Measurements from ENCODE around the gene PTPN4. TPM values are rescaled to one million over a fixed set of nuclear protein-coding genes. Genes with fewer than 3 reads are reported as not detected.

PTPN4 gene
- total RNA-seq, 1 donor from 2014 or later = 51.7 TPM

DNA sequence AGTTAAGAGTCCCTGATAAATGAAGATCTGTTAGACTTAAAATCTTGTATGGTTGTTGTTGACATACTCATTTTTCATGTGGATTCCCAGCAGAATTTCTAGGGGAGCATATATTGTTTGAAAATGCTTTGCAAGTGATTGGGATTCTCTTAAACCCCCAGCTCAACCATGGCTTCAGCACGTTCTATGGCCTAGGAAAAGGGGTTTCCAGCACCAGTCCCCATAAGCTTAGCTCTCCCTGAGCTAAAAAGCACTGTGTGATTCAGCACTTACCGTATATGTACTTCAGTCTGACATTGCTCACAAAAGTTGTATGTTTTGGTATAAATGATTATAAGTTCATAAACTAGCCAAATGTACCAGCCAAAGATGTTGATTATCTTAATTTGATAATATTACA is 173.1 kb downstream of the PTPN4 start:
- TF ChIP-seq, protein P1, sequence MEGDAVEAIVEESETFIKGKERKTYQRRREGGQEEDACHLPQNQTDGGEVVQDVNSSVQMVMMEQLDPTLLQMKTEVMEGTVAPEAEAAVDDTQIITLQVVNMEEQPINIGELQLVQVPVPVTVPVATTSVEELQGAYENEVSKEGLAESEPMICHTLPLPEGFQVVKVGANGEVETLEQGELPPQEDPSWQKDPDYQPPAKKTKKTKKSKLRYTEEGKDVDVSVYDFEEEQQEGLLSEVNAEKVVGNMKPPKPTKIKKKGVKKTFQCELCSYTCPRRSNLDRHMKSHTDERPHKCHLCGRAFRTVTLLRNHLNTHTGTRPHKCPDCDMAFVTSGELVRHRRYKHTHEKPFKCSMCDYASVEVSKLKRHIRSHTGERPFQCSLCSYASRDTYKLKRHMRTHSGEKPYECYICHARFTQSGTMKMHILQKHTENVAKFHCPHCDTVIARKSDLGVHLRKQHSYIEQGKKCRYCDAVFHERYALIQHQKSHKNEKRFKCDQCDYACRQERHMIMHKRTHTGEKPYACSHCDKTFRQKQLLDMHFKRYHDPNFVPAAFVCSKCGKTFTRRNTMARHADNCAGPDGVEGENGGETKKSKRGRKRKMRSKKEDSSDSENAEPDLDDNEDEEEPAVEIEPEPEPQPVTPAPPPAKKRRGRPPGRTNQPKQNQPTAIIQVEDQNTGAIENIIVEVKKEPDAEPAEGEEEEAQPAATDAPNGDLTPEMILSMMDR (IDR thresholded peaks at IDR 0.05; ENCODE audit: unreplicated experiment) = no peak
- Mint-ChIP-seq H3K36me3 (peaks cover 38% of the 10 kb centered on the region), H3K4me1 (no peaks in the 10 kb centered on the region), H3K9me3 (no peaks in the 10 kb centered on the region), H3K27me3 (ENCODE audit: low read depth) (no peaks in the 10 kb centered on the region), H3K4me3 (no peak overlapping the region), H3K27ac (no peak overlapping the region)
- DNase-seq (ENCODE audit: low spot score in 2 of 2, unreplicated experiment in 2 of 2) = no peak

DNA sequence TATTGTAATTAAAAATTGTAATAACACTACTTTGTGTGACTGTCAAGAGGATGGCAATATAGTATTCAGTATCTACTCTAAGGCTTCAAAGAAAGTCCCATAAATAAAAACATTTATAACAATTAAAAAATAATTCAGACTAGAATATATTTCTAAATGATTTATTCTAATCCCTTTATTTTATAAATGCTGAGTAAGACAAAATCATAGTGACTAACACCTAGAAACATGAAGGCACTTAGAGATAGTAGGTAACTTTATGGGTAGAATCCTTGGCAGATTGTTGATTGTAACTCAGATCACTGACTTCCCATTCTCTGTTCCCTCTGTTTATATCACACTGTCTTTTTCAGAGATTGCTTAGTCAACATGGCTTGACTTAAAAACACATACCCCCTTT is 174.6 kb downstream of the PTPN4 start:
- peaks cover 38% of the 10 kb centered on the region for H3K36me3 Mint-ChIP-seq
- H3K4me3 Mint-ChIP-seq = no peak overlapping the region
- H3K27ac Mint-ChIP-seq = no peak overlapping the region
- no peaks in the 10 kb centered on the region for H3K9me3 Mint-ChIP-seq
- H3K4me1 Mint-ChIP-seq = no peaks in the 10 kb centered on the region
- DNase-seq (ENCODE audit: low spot score in 2 of 2, unreplicated experiment in 2 of 2) = no peak
- TF ChIP-seq, protein P1 (IDR thresholded peaks at IDR 0.05; ENCODE audit: unreplicated experiment) = no peak
- H3K27me3 Mint-ChIP-seq (ENCODE audit: low read depth) = no peaks in the 10 kb centered on the region

DNA sequence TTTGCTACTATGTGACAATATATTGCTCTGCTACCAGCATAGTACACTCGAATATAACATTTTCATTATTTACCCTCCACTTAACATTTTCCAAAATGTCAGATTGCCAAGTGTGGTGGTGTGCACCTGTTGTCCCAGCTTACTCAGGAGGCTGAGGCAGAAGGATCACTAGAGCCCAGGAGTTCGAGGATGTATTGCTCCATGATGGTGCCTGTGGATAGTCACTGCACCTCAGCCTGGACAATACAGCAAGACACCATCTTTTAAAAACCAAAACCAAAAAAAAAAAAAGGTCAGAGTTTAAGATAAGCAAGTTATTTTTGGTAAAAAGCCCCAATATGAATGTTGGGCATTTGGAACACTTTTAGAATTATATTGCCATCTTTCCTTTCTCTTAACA is 178.0 kb downstream of the PTPN4 start:
- Mint-ChIP-seq H3K36me3 (peaks cover 34% of the 10 kb centered on the region), H3K9me3 (no peaks in the 10 kb centered on the region), H3K27me3 (ENCODE audit: low read depth) (no peaks in the 10 kb centered on the region), H3K27ac (no peak overlapping the region), H3K4me3 (no peak overlapping the region), H3K4me1 (no peaks in the 10 kb centered on the region)
- DNase-seq (ENCODE audit: low spot score in 2 of 2, unreplicated experiment in 2 of 2) = no peak
- TF ChIP-seq, protein P1 (IDR thresholded peaks at IDR 0.05; ENCODE audit: unreplicated experiment) = no peak

DNA sequence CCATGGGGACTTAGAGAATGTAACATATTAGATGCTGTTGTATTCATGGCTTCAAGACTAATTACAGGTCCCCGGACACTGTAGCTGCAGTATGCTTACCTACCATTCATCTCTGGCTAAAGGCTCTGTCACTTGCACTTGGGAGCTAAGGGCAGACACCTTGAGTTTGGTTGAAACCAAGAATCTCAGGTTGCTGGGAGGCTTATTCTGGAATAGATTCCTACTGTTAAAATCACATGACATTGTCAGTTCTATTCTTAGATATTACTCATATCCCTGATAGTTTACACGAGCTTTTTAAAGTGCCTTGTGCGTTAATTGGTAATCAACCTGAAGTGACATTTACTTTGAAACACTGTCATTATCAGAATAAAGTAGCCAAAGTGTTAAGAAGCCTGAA is 180.2 kb downstream of the PTPN4 start:
- TF ChIP-seq, protein P1 (IDR thresholded peaks at IDR 0.05; ENCODE audit: unreplicated experiment) = no peak
- no peaks in the 10 kb centered on the region for H3K27me3 Mint-ChIP-seq (ENCODE audit: low read depth)
- no peak overlapping the region for H3K27ac Mint-ChIP-seq
- H3K9me3 Mint-ChIP-seq = no peaks in the 10 kb centered on the region
- no peaks in the 10 kb centered on the region for H3K4me1 Mint-ChIP-seq
- H3K36me3 Mint-ChIP-seq = peaks cover 26% of the 10 kb centered on the region
- DNase-seq (ENCODE audit: low spot score in 2 of 2, unreplicated experiment in 2 of 2) = no peak
- H3K4me3 Mint-ChIP-seq = no peak overlapping the region

DNA sequence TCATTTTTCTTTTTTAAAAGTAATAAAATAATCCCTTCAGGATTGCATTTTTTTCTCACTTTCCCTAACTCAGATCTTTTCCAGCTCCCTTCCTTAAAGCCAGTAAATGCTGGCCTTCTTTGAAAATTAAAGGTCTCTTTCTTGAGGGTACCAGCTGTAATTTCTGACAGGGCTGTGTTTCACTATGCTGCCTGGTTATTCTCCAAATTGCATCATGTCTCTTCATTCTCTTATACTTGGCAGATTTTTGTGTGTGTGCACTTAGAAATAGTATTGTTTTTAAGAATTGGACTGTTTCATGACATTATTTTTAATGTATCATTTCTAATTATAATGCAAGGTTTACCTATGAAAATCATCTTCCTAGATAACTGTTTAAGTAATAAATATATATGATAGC is 181.1 kb downstream of the PTPN4 start:
- no peaks in the 10 kb centered on the region for H3K27me3 Mint-ChIP-seq (ENCODE audit: low read depth)
- no peak overlapping the region for H3K27ac Mint-ChIP-seq
- H3K4me1 Mint-ChIP-seq = no peaks in the 10 kb centered on the region
- TF ChIP-seq, protein P1 (IDR thresholded peaks at IDR 0.05; ENCODE audit: unreplicated experiment) = no peak
- no peaks in the 10 kb centered on the region for H3K9me3 Mint-ChIP-seq
- H3K36me3 Mint-ChIP-seq = peaks cover 23% of the 10 kb centered on the region
- DNase-seq (ENCODE audit: low spot score in 2 of 2, unreplicated experiment in 2 of 2) = no peak
- H3K4me3 Mint-ChIP-seq = no peak overlapping the region

DNA sequence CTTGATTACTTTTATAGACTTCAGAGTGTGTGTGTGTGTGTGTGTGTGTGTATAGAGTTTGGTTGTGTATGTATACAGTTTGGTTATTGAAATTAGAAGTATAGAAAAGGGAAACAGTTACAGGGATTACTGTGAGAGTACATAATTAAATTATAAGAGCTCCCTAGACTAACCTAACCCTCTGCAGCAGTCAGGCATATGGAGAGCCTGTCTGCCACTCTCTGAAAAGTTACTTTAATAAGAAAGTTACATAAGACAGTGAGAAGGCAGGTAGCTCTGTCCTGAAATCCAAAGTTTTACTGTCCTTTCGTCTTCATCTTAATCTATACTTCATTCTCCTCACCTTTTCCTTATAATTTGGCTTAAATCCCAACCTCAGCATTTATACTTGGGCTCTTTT is 181.7 kb downstream of the PTPN4 start:
- H3K27me3 Mint-ChIP-seq (ENCODE audit: low read depth) = no peaks in the 10 kb centered on the region
- H3K36me3 Mint-ChIP-seq = peaks cover 20% of the 10 kb centered on the region

More for the DNA sequence above, 181.7 kb downstream of the PTPN4 start:
- no peak for DNase-seq (ENCODE audit: low spot score in 2 of 2, unreplicated experiment in 2 of 2)
- Mint-ChIP-seq H3K27ac (no peak overlapping the region), H3K4me3 (no peak overlapping the region), H3K9me3 (no peaks in the 10 kb centered on the region), H3K4me1 (no peaks in the 10 kb centered on the region)
- TF ChIP-seq, protein P1 (IDR thresholded peaks at IDR 0.05; ENCODE audit: unreplicated experiment) = no peak
